ENCODE results near the gene DEAF1. TPM values are rescaled to one million over a fixed set of nuclear protein-coding genes. Genes with fewer than 3 reads are reported as not detected.

The DEAF1 gene
- total RNA-seq, 1 experiment from 2014 or later = 50.6 TPM

- no peak overlapping the region for H3K4me3 ChIP-seq (ENCODE audit: low read depth, low read length)
- Mint-ChIP-seq H3K27me3 (ENCODE audit: insufficient read depth, unreplicated experiment) (no peaks in the 10 kb centered on the region), H3K4me3 (ENCODE audit: unreplicated experiment) (no peak overlapping the region), H3K9me3 (ENCODE audit: unreplicated experiment) (no peaks in the 10 kb centered on the region), H3K27ac (ENCODE audit: unreplicated experiment) (peak overlapping the region; percentile 79), H3K4me1 (ENCODE audit: low read depth, unreplicated experiment) (peaks cover 11% of the 10 kb centered on the region), H3K36me3 (ENCODE audit: insufficient read depth, unreplicated experiment) (peaks cover 79% of the 10 kb centered on the region)
- no peaks in the 10 kb centered on the region for H3K27me3 ChIP-seq (replicated peaks; ENCODE audit: control insufficient read depth, insufficient read depth, low read length)
- intact Hi-C loops (cut with micrococcal nuclease; ENCODE audit: unreplicated experiment) = loop anchor here (10.0 kb wide), 1 partner anchor 165 kb away; no protein-coding TSS in a partner anchor
- peaks cover 7% of the 10 kb centered on the region for H3K36me3 ChIP-seq (ENCODE audit: control insufficient read depth, insufficient read depth, low read length)
- peaks cover 7% of the 10 kb centered on the region; the same call in 1 of the 2 replicates for H3K4me1 ChIP-seq
- DNase-seq = no peak
- ChIA-PET POLR2A (interaction anchor here (0.7 to 0.9 kb wide), 2 partner anchors 13 to 25 kb away, joined by 3 to 5 read pairs; no protein-coding TSS in a partner anchor), CTCF (no interaction called here)
- no peak for TF ChIP-seq CTCF (IDR thresholded peaks at IDR 0.05; ENCODE audit: insufficient read depth in 1 of 2, low read depth in 1 of 2, low read length in 1 of 2, severe bottlenecking in 1 of 2, unreplicated experiment in 1 of 2)
- no peaks in the 10 kb centered on the region for H3K9me3 ChIP-seq
- no TSS peak for BruUV-seq (replicated peaks)
Observed at GRCh38 chr11:719214-720016, 24.4 kb upstream of the DEAF1 start.

GRCh38 chr11:714436-714835, 19.4 kb upstream of the DEAF1 start:
- no peak overlapping the region for H3K4me3 Mint-ChIP-seq (ENCODE audit: unreplicated experiment)
- no peak for TF ChIP-seq CTCF (IDR thresholded peaks at IDR 0.05; ENCODE audit: insufficient read depth in 1 of 2, low read depth in 1 of 2, low read length in 1 of 2, severe bottlenecking in 1 of 2, unreplicated experiment in 1 of 2)
- no peak for DNase-seq
- H3K36me3 Mint-ChIP-seq (ENCODE audit: insufficient read depth, unreplicated experiment) = peaks cover 79% of the 10 kb centered on the region
- no peaks in the 10 kb centered on the region for H3K27me3 Mint-ChIP-seq (ENCODE audit: insufficient read depth, unreplicated experiment)
- H3K27ac Mint-ChIP-seq (ENCODE audit: unreplicated experiment) = peak overlapping the region; percentile 54
- Histone ChIP-seq H3K4me1 (peaks cover 44% of the 10 kb centered on the region), H3K27me3 (replicated peaks; ENCODE audit: control insufficient read depth, insufficient read depth, low read length) (no peaks in the 10 kb centered on the region), H3K9me3 (no peaks in the 10 kb centered on the region), H3K4me3 (ENCODE audit: low read depth, low read length) (no peak overlapping the region), H3K36me3 (ENCODE audit: control insufficient read depth, insufficient read depth, low read length) (no peaks in the 10 kb centered on the region; the same call in none of the 2 replicates)
- intact Hi-C loops (cut with micrococcal nuclease; ENCODE audit: unreplicated experiment) = no loop called here
- H3K4me1 Mint-ChIP-seq (ENCODE audit: low read depth, unreplicated experiment) = peaks cover 26% of the 10 kb centered on the region
- ChIA-PET POLR2A (no interaction called here), CTCF (no interaction called here)
- no peaks in the 10 kb centered on the region for H3K9me3 Mint-ChIP-seq (ENCODE audit: unreplicated experiment)
- no TSS peak for BruUV-seq (replicated peaks)

GRCh38 chr11:709109-709997, 14.3 kb upstream of the DEAF1 start:
- intact Hi-C loops (cut with micrococcal nuclease; ENCODE audit: unreplicated experiment) = no loop called here
- TF ChIP-seq CTCF (IDR thresholded peaks at IDR 0.05; ENCODE audit: insufficient read depth in 1 of 2, low read depth in 1 of 2, low read length in 1 of 2, severe bottlenecking in 1 of 2, unreplicated experiment in 1 of 2) = no peak
- no peak for DNase-seq
- H3K36me3 ChIP-seq (ENCODE audit: control insufficient read depth, insufficient read depth, low read length) = no peaks in the 10 kb centered on the region; the same call in none of the 2 replicates
- H3K27me3 ChIP-seq (replicated peaks; ENCODE audit: control insufficient read depth, insufficient read depth, low read length) = no peaks in the 10 kb centered on the region
- Mint-ChIP-seq H3K4me3 (ENCODE audit: unreplicated experiment) (no peak overlapping the region), H3K27me3 (ENCODE audit: insufficient read depth, unreplicated experiment) (no peaks in the 10 kb centered on the region), H3K36me3 (ENCODE audit: insufficient read depth, unreplicated experiment) (peaks cover 79% of the 10 kb centered on the region), H3K27ac (ENCODE audit: unreplicated experiment) (peak overlapping the region; percentile 67), H3K4me1 (ENCODE audit: low read depth, unreplicated experiment) (peaks cover 14% of the 10 kb centered on the region), H3K9me3 (ENCODE audit: unreplicated experiment) (no peaks in the 10 kb centered on the region)
- H3K4me3 ChIP-seq (ENCODE audit: low read depth, low read length) = no peak overlapping the region
- no peaks in the 10 kb centered on the region for H3K9me3 ChIP-seq
- ChIA-PET POLR2A (no interaction called here), CTCF (no interaction called here)
- BruUV-seq (replicated peaks) = no TSS peak
- peaks cover 72% of the 10 kb centered on the region for H3K4me1 ChIP-seq

All from Caco-2 (cell line).